ENCODE data around the gene RPS24. TPM values are rescaled to one million over a fixed set of nuclear protein-coding genes. Genes with fewer than 3 reads are reported as not detected.

Gene RPS24
- total RNA-seq (ENCODE audit: unreplicated experiment): 1,458 TPM
- long read RNA-seq, transcript RPS24-214 (5 exons, 634 nt): major isoform, 138 of 156 reads
- long read RNA-seq, partial matches to known transcripts: 10 of 156 reads
- long read RNA-seq, other reads (novel, unspliced or antisense): 7 of 156 reads

- Mint-ChIP-seq H3K4me3 (ENCODE audit: unreplicated experiment) (peak within 1 kb of the TSS; percentile 98), H3K27me3 (ENCODE audit: unreplicated experiment) (peaks cover 4% of the 10 kb centered on the region), H3K27ac (ENCODE audit: unreplicated experiment) (peak within 1 kb of the TSS; percentile 20), H3K9me3 (ENCODE audit: unreplicated experiment) (no peaks in the 10 kb centered on the region), H3K4me1 (ENCODE audit: unreplicated experiment) (peaks cover 29% of the 10 kb centered on the region), H3K36me3 (ENCODE audit: low read depth, unreplicated experiment) (peaks cover 16% of the 10 kb centered on the region)
- no peak for TF ChIP-seq CTCF (IDR thresholded peaks at IDR 0.05; ENCODE audit: unreplicated experiment)
- DNase-seq (ENCODE audit: low spot score): peak; percentile 95
Measured at GRCh38 chr10:78033637-78034470, at the start of gene RPS24. TSS of gene RPS24 (plus strand) at chr10:78033863. CDS start at chr10:78033902, 39 bp downstream.

DNA sequence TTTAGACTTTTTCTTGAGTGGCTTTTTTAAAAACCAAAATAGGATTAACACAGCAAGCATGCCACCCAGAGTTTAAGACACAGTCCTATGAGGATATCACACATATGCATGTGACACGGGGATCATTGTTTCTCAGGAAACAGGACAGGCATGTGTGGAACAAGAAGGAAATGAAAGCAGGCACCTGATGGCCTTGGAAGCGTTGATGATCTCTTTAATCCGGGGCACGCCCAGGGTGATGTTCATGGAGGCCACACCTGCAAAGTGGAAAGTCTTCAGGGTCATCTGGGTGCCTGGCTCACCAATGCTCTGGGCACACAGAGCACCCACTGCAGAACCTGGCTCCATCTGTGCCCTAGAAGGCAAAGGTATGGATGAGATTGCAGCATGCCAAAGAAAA, 48.7 kb upstream of the RPS24 start:
- Mint-ChIP-seq H3K27me3 (ENCODE audit: unreplicated experiment) (peaks cover 3% of the 10 kb centered on the region), H3K4me1 (ENCODE audit: unreplicated experiment) (no peaks in the 10 kb centered on the region), H3K9me3 (ENCODE audit: unreplicated experiment) (no peaks in the 10 kb centered on the region), H3K36me3 (ENCODE audit: low read depth, unreplicated experiment) (peaks cover 54% of the 10 kb centered on the region), H3K27ac (ENCODE audit: unreplicated experiment) (no peak overlapping the region), H3K4me3 (ENCODE audit: unreplicated experiment) (no peak overlapping the region)
- no peak for TF ChIP-seq CTCF (IDR thresholded peaks at IDR 0.05; ENCODE audit: unreplicated experiment)
- no peak for DNase-seq (ENCODE audit: low spot score)

DNA sequence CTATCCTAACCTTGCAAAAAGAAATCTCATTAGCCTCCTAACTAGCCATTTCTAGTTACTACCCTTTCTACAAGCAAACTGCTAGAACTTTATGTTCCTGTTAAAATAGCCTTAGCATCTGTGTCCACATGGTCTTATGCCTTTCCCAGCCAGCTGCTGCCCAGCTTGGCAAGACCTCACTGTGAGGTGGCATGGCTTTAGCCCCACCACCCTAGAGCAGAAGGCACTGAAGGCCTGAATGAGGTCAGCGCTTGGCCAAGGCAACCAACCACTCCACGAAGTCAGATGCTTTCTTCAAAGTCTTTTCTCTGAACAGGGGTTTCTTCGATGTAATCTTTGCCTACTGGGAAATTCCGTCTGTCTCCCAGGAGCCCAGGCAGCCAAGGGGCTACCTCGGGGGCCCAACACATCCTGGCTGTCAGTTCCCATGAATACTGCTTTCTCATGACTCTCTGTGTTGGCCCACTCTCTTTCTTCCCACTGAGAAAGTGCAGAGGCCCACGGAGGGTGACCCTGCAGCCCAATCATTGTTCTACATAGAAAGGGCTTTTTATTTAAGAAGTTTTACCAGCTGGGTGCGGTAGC, 45.9 kb upstream of the RPS24 start:
- H3K4me3 Mint-ChIP-seq (ENCODE audit: unreplicated experiment): no peak overlapping the region
- DNase-seq (ENCODE audit: low spot score): no peak
- H3K4me1 Mint-ChIP-seq (ENCODE audit: unreplicated experiment): no peaks in the 10 kb centered on the region
- H3K27me3 Mint-ChIP-seq (ENCODE audit: unreplicated experiment): peaks cover 1% of the 10 kb centered on the region
- no peak for TF ChIP-seq CTCF (IDR thresholded peaks at IDR 0.05; ENCODE audit: unreplicated experiment)
- H3K27ac Mint-ChIP-seq (ENCODE audit: unreplicated experiment): no peak overlapping the region
- no peaks in the 10 kb centered on the region for H3K9me3 Mint-ChIP-seq (ENCODE audit: unreplicated experiment)
- H3K36me3 Mint-ChIP-seq (ENCODE audit: low read depth, unreplicated experiment): peaks cover 45% of the 10 kb centered on the region

- Mint-ChIP-seq H3K36me3 (ENCODE audit: low read depth, unreplicated experiment) (peaks cover 36% of the 10 kb centered on the region), H3K27ac (ENCODE audit: unreplicated experiment) (no peak overlapping the region), H3K4me3 (ENCODE audit: unreplicated experiment) (no peak overlapping the region), H3K4me1 (ENCODE audit: unreplicated experiment) (no peaks in the 10 kb centered on the region), H3K27me3 (ENCODE audit: unreplicated experiment) (peaks cover 1% of the 10 kb centered on the region), H3K9me3 (ENCODE audit: unreplicated experiment) (no peaks in the 10 kb centered on the region)
- no peak for DNase-seq (ENCODE audit: low spot score)
- no peak for TF ChIP-seq CTCF (IDR thresholded peaks at IDR 0.05; ENCODE audit: unreplicated experiment)
Measured at GRCh38 chr10:77989081-77989724, 44.5 kb upstream of the RPS24 start.
